Activated CD8-positive, alpha-beta memory T cell treated with anti-CD3 and anti-CD28 coated beads, Interleukin-2, amount 50 U/mL, for 4 hours (primary cell): Measurements from ENCODE around the gene TTC28.
"Not testable (repeated sequence)": the region's sequence is repeated elsewhere in the genome, so short reads cannot be mapped to it uniquely, and the experiment has no call there.

ENCODE experiments used
- DNase-seq: peaks from one replicate; pipeline ENCODE4 v3.0.0-alpha.2; 2020

TTC28 gene

GRCh38 chr22:28600546-28601143, 79.0 kb downstream of the TTC28 start:
- no peak for DNase-seq

- no peak for DNase-seq
These were observed 79.9 kb downstream of the TTC28 start for GRCh38 chr22:28599693-28600092.

GRCh38 chr22:28597665-28598064, 82.0 kb downstream of the TTC28 start:
- DNase-seq: no peak

- DNase-seq: no peak
These were observed 84.7 kb downstream of the TTC28 start for GRCh38 chr22:28594797-28595462.

GRCh38 chr22:28594076-28594796, 85.4 kb downstream of the TTC28 start:
- no peak for DNase-seq

GRCh38 chr22:28593299-28593698, 86.3 kb downstream of the TTC28 start:
- no peak for DNase-seq

GRCh38 chr22:28589102-28589750, 90.4 kb downstream of the TTC28 start:
- DNase-seq: no peak

- DNase-seq: no peak
These were observed 94.3 kb downstream of the TTC28 start for GRCh38 chr22:28585324-28585723.

- no peak for DNase-seq
These were observed 96.8 kb downstream of the TTC28 start for GRCh38 chr22:28582806-28583205.

- DNase-seq: no peak
These were observed 98.6 kb downstream of the TTC28 start for GRCh38 chr22:28581016-28581415.

GRCh38 chr22:28576162-28576561, 103.5 kb downstream of the TTC28 start:
- DNase-seq: no peak

- DNase-seq: no peak
These were observed 105.4 kb downstream of the TTC28 start for GRCh38 chr22:28574159-28574788.

- no peak for DNase-seq
These were observed 108.8 kb downstream of the TTC28 start for GRCh38 chr22:28570696-28571373.

- not testable (repeated sequence) for DNase-seq
These were observed 110.7 kb downstream of the TTC28 start for GRCh38 chr22:28568974-28569373.

- no peak for DNase-seq
These were observed 111.5 kb downstream of the TTC28 start for GRCh38 chr22:28568099-28568498.

- not testable (repeated sequence) for DNase-seq
These were observed 112.6 kb downstream of the TTC28 start for GRCh38 chr22:28566920-28567499.

- no peak for DNase-seq
These were observed 116.0 kb downstream of the TTC28 start for GRCh38 chr22:28563636-28564035.

- DNase-seq: no peak
These were observed 117.3 kb downstream of the TTC28 start for GRCh38 chr22:28562324-28562723.

GRCh38 chr22:28560743-28561101, 118.9 kb downstream of the TTC28 start:
- DNase-seq: not testable (repeated sequence)

GRCh38 chr22:28560046-28560742, 119.4 kb downstream of the TTC28 start:
- no peak for DNase-seq

- DNase-seq: no peak
These were observed 122.5 kb downstream of the TTC28 start for GRCh38 chr22:28557184-28557583.
